ENCODE measurements around the gene HMGXB3. TPM values are rescaled to one million over a fixed set of nuclear protein-coding genes. Genes with fewer than 3 reads are reported as not detected.
A peak's percentile ranks its signal among the peaks of the same experiment; 100 is the strongest.

Gene HMGXB3
- total RNA-seq, 6 experiments from 2014 or later = 7.7 to 28.3 (median 12.2) TPM

- Histone ChIP-seq H3K9me3 (no peaks in the 10 kb centered on the region), H3K27me3 (no peaks in the 10 kb centered on the region), H3K36me3 (peaks cover 0 to 19% (median 2%) of the 10 kb centered on the region in 4 donors), H3K4me3 (peak overlapping the region; percentile 65 to 98 (median 82)), H3K4me1 (peaks cover 0 to 18% (median 6%) of the 10 kb centered on the region in 4 donors), H3K27ac (peak overlapping the region; percentile 71 to 90 (median 88))
- intact Hi-C loops (cut with DNase I) = no loop called here
- ATAC-seq (peak; percentile 58 to 66 (median 60)), DNase-seq (peak in 2 of 3 donors; percentile 34 to 55)
- TF ChIP-seq POLR2A (IDR thresholded peaks at IDR 0.05) (no peak), CTCF (IDR thresholded peaks at IDR 0.05) (peak; percentile 43 to 62 (median 48))
- 11% methylated on average over 8 of the region's 8 CpGs for WGBS (ENCODE audit: insufficient coverage, low coverage, low lambda C conversion rate, missing lambda C conversion rate)
Measured at GRCh38 chr5:150001660-150002486, 1.3 kb downstream of the HMGXB3 start.

GRCh38 chr5:150006318-150006717 is 5.8 kb downstream of the HMGXB3 start:
- no peaks in the 10 kb centered on the region for H3K9me3 ChIP-seq
- H3K27ac ChIP-seq = no peak overlapping the region
- peaks cover 0 to 11% (median 5%) of the 10 kb centered on the region in 4 donors for H3K4me1 ChIP-seq
- no peak for ATAC-seq
- no peak for DNase-seq
- H3K4me3 ChIP-seq = no peak overlapping the region
- peaks cover 0 to 41% (median 14%) of the 10 kb centered on the region in 4 donors for H3K36me3 ChIP-seq
- no peak for TF ChIP-seq CTCF (IDR thresholded peaks at IDR 0.05)
- TF ChIP-seq POLR2A (IDR thresholded peaks at IDR 0.05) = no peak
- 90% methylated on average over 4 of the region's 4 CpGs for WGBS (ENCODE audit: insufficient coverage, low coverage, low lambda C conversion rate, missing lambda C conversion rate)
- intact Hi-C loops (cut with DNase I) = no loop called here
- no peaks in the 10 kb centered on the region for H3K27me3 ChIP-seq

- no peak for DNase-seq
- no peak for TF ChIP-seq POLR2A (IDR thresholded peaks at IDR 0.05)
- TF ChIP-seq CTCF (IDR thresholded peaks at IDR 0.05) = no peak
- Histone ChIP-seq H3K9me3 (no peaks in the 10 kb centered on the region), H3K27ac (no peak overlapping the region), H3K4me1 (peaks cover 0 to 4% (median 1%) of the 10 kb centered on the region in 4 donors), H3K4me3 (no peak overlapping the region), H3K36me3 (peaks cover 0 to 47% (median 15%) of the 10 kb centered on the region in 4 donors), H3K27me3 (no peaks in the 10 kb centered on the region)
- ATAC-seq = no peak
- intact Hi-C loops (cut with DNase I) = no loop called here
Measured at GRCh38 chr5:150007050-150007449, 6.5 kb downstream of the HMGXB3 start.

- 92% methylated on average over 4 of the region's 6 CpGs for WGBS (ENCODE audit: insufficient coverage, low coverage, low lambda C conversion rate, missing lambda C conversion rate)
- no peak overlapping the region for H3K4me3 ChIP-seq
- H3K27me3 ChIP-seq = no peaks in the 10 kb centered on the region
- intact Hi-C loops (cut with DNase I) = no loop called here
- H3K27ac ChIP-seq = no peak overlapping the region
- peak in 2 of 4 donors; percentile 26 to 40 for ATAC-seq
- no peaks in the 10 kb centered on the region for H3K9me3 ChIP-seq
- no peak for DNase-seq
- H3K36me3 ChIP-seq = peaks cover 0 to 72% (median 29%) of the 10 kb centered on the region in 4 donors
- TF ChIP-seq POLR2A (IDR thresholded peaks at IDR 0.05) (no peak), CTCF (IDR thresholded peaks at IDR 0.05) (no peak)
- no peaks in the 10 kb centered on the region for H3K4me1 ChIP-seq
Measured at GRCh38 chr5:150009671-150010387, 9.3 kb downstream of the HMGXB3 start.
